Fibroblast of skin of scalp (primary cell): ENCODE results near the gene IHH.

Source experiments
- DNase-seq: peaks from one replicate; pipeline ENCODE4 v3.0.0-alpha.2; 2013

The IHH gene

DNA sequence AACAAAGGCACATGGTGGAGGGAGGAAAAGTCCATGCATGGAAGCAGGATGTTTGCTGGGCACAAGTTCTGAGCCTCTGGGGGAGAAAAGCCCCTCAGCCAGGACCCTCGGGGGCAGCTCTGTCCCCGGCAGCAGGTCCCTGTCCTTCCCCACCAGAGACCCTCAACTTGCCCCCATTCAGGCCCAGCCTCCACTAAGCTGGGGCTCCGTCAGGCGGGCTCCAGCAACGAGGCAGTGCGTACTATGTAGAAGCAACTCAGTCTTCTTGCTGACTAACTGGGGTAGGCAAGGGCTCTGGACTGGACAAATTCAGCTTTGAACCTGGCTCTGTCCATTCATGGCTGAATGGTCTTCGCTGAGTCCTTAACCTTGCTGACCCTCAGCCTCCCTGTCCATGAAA, 42.4 kb downstream of the IHH start:
- DNase-seq = no peak

DNA sequence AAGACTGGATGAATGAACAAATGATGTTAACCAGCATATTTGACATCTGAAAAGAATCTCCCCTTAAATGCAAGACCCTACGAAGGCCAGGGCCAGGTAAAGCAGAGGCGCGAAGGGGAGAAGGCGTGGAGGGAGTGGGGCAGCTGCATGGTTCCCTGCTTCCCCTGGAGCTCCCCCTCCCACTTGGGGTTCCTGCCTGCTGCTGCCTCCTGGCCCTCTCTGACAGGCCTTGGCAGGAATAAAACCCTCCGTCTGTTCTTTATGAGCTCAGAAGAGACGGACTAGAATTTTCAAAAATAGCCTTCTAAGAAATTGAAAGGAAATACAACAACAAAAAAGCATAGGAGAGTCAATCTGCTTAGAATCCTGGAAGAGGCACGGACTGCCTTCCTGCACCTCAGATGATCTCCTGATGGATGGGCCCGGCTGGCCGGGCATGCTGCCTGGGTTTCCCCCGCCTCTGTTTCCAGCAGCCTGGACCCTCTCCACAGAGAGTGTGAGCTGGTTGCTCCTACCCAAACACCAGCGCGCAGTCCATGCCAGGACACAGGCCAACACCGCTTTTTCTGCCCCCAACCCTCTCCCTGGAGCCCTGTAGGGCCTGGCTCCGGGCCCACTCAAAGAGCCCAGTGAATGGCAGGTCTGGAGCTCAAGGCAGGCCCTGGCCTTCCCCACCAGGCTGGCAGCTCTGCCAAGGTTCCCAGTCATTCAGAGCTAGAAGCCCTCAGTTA, 43.4 kb downstream of the IHH start:
- DNase-seq = no peak

DNA sequence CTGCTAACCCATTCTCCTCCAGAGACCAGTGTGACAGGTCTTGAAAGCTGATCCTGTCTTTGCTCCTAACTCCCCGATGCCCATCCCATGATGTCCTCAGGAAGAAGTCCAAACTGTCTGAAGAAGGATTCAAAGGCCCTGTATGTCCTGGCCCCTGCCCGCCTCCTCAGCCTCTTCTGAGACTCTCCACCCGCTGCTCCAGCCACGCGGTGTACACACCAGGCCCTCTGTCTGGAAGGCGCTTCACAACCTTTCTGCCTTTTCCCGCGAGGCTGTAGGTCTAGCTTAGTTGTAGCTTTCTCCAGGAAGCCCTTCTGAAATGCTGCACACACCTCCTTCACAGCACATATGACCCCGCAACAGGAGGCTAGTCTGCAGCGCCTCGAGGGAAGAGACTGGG, 44.0 kb downstream of the IHH start:
- no peak for DNase-seq

DNA sequence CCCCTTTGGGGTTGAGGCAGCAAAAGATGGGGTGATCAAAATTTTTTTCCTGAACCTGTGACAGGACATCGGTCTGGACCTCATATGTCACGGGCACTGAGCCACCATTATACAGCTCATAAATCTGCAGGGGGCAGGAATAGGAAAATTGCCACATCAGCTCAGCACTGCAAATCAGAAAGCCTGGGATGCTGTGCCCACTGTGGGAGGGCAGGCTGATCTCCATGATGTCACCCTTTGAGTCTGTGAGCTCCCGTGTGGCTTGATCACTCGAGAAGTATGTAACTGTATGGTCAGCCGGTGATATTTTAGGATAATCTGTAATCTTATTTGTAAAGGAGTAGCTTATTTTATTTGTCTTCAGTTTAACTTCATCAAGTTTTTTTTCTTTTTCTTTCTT, 49.8 kb downstream of the IHH start:
- no peak for DNase-seq

DNA sequence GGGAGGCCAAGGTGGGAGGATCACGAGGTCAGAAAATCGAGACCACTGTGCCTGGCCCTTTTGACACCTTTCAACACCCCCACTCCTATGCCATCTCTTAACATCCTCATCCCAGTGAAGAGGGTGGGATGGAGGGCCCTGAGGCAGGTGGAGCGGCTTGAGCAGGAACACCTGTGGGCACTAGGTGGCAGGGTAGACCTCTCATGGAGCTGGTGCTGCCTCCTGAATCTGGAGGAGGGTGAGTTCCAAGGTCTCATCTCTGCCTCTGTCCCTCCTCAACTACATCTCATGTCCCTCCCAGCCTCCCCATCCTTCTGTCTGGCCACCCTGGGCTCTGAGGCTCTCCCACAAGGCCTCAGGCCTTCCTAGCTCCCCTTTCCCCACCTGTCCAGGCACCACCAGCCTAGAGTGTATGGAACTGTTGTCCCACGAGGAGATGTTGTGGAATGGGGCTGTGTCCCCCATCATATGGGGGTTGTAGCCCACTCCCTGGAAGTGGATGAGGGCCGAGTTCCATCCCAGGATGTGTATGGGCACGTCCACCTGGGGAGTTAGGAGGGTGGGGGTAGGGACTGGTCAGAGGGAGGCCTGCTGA, 50.5 kb downstream of the IHH start:
- DNase-seq = no peak

DNA sequence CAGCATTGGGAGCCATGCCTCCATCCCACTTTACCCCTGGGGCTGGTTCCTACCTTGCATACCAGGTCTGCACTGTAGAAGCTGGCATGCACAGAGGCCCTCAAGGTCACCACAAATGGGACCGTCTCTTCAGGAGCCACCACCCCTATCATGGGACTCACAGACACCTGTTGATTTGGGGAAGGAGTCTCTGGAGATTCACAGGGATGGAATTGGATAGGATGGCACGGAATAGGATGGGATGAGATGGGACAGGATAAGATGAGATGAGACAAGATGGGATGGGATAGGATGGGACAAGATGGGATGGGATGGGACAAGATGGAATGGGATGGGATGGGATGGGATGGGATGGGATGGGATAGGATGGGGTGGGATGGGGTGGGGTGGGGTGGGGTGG, 51.4 kb downstream of the IHH start:
- DNase-seq = no peak
